Parathyroid adenoma (tissue), 2 donors: ENCODE data around the gene TIMD4.
"Not testable (repeated sequence)": the region's sequence is repeated elsewhere in the genome, so short reads cannot be mapped to it uniquely, and the experiment has no call there.

ENCODE experiments used
- H2AFZ ChIP-seq: fragments of 300-600 bp; sonication (generic); one replicate; pipeline ENCODE4 v1.7.0; 2017; ENCODE audit warnings: antibody characterized with exemption, mild to moderate bottlenecking
- H3K27ac ChIP-seq: fragments of 300-600 bp; sonication (generic); one replicate; pipeline ENCODE4 v1.7.0; 2017
- H3K27me3 ChIP-seq: fragments of 300-600 bp; sonication (generic); one replicate; pipeline ENCODE4 v1.7.0; 2017; ENCODE audit warnings: low read length; ENCODE audit not compliant: control insufficient read depth, insufficient read depth
- H3K36me3 ChIP-seq: fragments of 300-600 bp; sonication (generic); one replicate; pipeline ENCODE4 v1.7.0; 2017; ENCODE audit warnings: low read length; ENCODE audit not compliant: control insufficient read depth, insufficient read depth
- H3K4me1 ChIP-seq: fragments of 300-600 bp; sonication (generic); one replicate; pipeline ENCODE4 v1.7.0; 2017; ENCODE audit warnings: control low read depth
- H3K4me2 ChIP-seq: fragments of 300-600 bp; sonication (generic); one replicate; pipeline ENCODE4 v1.7.0; 2017; ENCODE audit warnings: low read length
- H3K4me3 ChIP-seq: fragments of 300-600 bp; sonication (generic); one replicate; pipeline ENCODE4 v1.7.0; 2017; ENCODE audit warnings: low read depth, low read length
- H3K79me2 ChIP-seq: fragments of 300-600 bp; sonication (generic); one replicate; pipeline ENCODE4 v1.7.0; 2017; ENCODE audit warnings: control low read depth
- H3K9ac ChIP-seq: fragments of 300-600 bp; sonication (generic); one replicate; pipeline ENCODE4 v1.7.0; 2017; ENCODE audit warnings: mild to moderate bottlenecking
- H3K9me3 ChIP-seq: fragments of 300-600 bp; sonication (generic); one replicate; pipeline ENCODE4 v1.7.0; 2017; ENCODE audit warnings: low read length; ENCODE audit not compliant: control insufficient read depth
- CTCF ChIP-seq: fragments of 300-600 bp; sonication (generic); IDR thresholded peaks from one replicate; pipeline ENCODE4 v1.7.0; 2017; ENCODE audit warnings: antibody characterized with exemption, mild to moderate bottlenecking
- donor health status: primary hyperparathyroidism.

Gene TIMD4

GRCh38 chr5:156981481-156981880, 18.5 kb upstream of the TIMD4 start:
- Histone ChIP-seq H3K9me3 (no peaks in the 10 kb centered on the region), H3K4me1 (no peaks in the 10 kb centered on the region), H3K9ac (no peak overlapping the region), H3K27ac (no peak overlapping the region), H2AFZ (no peak overlapping the region), H3K36me3 (no peaks in the 10 kb centered on the region), H3K27me3 (no peaks in the 10 kb centered on the region), H3K4me2 (no peak overlapping the region), H3K79me2 (no peaks in the 10 kb centered on the region), H3K4me3 (no peak overlapping the region)
- no peak for TF ChIP-seq CTCF

- no peak overlapping the region for H3K4me3 ChIP-seq
- no peak overlapping the region for H3K27ac ChIP-seq
- TF ChIP-seq CTCF, result no peak
- no peaks in the 10 kb centered on the region for H3K79me2 ChIP-seq
- no peak overlapping the region for H3K9ac ChIP-seq
- no peaks in the 10 kb centered on the region for H3K4me1 ChIP-seq
- H3K36me3 ChIP-seq, result no peaks in the 10 kb centered on the region
- no peak overlapping the region for H2AFZ ChIP-seq
- H3K27me3 ChIP-seq, result no peaks in the 10 kb centered on the region
- H3K9me3 ChIP-seq, result no peaks in the 10 kb centered on the region
- H3K4me2 ChIP-seq, result no peak overlapping the region
Measured at GRCh38 chr5:156974328-156974727, 11.3 kb upstream of the TIMD4 start.

- no peak overlapping the region for H3K4me3 ChIP-seq
- H3K4me1 ChIP-seq, result no peaks in the 10 kb centered on the region
- no peak for TF ChIP-seq CTCF
- no peak overlapping the region for H2AFZ ChIP-seq
- H3K36me3 ChIP-seq, result no peaks in the 10 kb centered on the region
- H3K27me3 ChIP-seq, result no peaks in the 10 kb centered on the region
- no peak overlapping the region for H3K4me2 ChIP-seq
- no peak overlapping the region for H3K9ac ChIP-seq
- no peaks in the 10 kb centered on the region for H3K9me3 ChIP-seq
- H3K27ac ChIP-seq, result no peak overlapping the region
- H3K79me2 ChIP-seq, result no peaks in the 10 kb centered on the region
Measured at GRCh38 chr5:156971848-156972525, 9.0 kb upstream of the TIMD4 start.

GRCh38 chr5:156971415-156971814, 8.4 kb upstream of the TIMD4 start:
- Histone ChIP-seq H3K36me3 (no peaks in the 10 kb centered on the region), H3K4me2 (no peak overlapping the region)

GRCh38 chr5:156967386-156967785, 4.4 kb upstream of the TIMD4 start:
- H3K4me3 ChIP-seq, H3K27me3 ChIP-seq: not testable (repeated sequence)

More at GRCh38 chr5:156971415-156971814, 8.4 kb upstream of the TIMD4 start:
- Histone ChIP-seq H3K27me3 (no peaks in the 10 kb centered on the region), H3K9me3 (no peaks in the 10 kb centered on the region), H3K9ac (no peak overlapping the region), H3K4me1 (no peaks in the 10 kb centered on the region), H3K79me2 (no peaks in the 10 kb centered on the region), H2AFZ (no peak overlapping the region), H3K27ac (no peak overlapping the region), H3K4me3 (no peak overlapping the region)
- TF ChIP-seq CTCF, result no peak

More at GRCh38 chr5:156967386-156967785, 4.4 kb upstream of the TIMD4 start:
- not testable (repeated sequence) for H3K36me3 ChIP-seq, H3K9me3 ChIP-seq, H3K9ac ChIP-seq, H3K27ac ChIP-seq, H3K4me2 ChIP-seq, H2AFZ ChIP-seq, H3K79me2 ChIP-seq, H3K4me1 ChIP-seq
